NCI-H2196 (cell line): ENCODE data around the gene SLX9.

Experiments
- DNase-seq: peaks from one replicate; lab custom pipeline; 2025; ENCODE audit not compliant: unreplicated experiment; lab: John Stamatoyannopoulos, UW

SLX9 gene

GRCh38 chr21:44946254-44947041 lies 6.6 kb downstream of the SLX9 start:
- DNase-seq: no peak

- no peak for DNase-seq
Observed at GRCh38 chr21:44947111-44947929, 7.5 kb downstream of the SLX9 start.

DNA sequence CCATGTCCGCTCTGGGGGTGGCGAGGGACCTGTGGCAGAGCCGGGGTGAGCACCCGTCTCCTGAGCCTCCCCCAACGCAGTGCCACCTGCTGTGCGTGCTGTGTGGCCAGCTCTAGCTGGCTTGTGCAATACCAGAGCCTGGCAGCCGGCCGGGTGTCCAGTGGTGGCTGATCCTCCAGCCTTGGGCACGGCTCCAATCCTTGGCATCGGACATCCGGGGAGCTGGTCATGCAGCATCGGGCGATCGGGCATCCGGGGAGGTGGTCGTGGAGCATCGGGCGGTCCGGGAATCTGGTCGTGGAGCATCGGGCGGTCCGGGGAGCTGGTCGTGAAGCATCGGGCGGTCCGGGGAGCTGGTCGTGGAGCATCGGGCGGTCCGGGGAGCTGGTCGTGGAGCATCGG lies 8.1 kb downstream of the SLX9 start:
- no peak for DNase-seq

GRCh38 chr21:44948426-44949120 lies 8.7 kb downstream of the SLX9 start:
- no peak for DNase-seq

DNA sequence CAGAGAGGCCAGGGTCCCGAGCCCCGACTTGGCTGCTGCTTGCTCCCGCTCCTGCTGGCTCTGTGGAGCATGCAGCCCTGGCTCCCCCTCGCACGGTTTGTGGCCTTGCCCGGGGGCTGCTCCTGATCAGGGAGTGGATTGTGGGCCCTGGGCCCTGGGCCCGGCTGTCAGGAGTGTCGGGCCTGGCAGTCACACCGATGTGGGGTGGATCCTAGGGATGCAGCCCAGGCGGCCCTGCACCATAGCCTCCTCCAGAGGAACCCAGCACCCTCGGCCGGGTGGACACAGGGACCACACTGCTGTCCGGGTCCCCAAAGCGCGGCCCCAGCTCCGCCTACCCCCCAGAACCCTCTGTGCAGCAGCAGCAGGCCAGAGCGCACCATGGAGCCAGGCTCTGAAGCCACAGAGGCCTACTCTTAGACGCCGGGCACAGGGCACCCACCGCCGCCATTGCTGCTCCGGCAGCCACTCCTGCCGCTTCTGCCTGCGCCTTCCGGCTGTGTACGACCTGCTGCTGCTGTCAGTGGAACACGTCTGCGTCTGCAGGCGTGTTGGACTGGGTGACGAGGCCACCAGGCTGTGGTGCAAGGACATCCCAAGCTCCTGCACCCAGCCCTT lies 9.4 kb downstream of the SLX9 start:
- DNase-seq: no peak

DNA sequence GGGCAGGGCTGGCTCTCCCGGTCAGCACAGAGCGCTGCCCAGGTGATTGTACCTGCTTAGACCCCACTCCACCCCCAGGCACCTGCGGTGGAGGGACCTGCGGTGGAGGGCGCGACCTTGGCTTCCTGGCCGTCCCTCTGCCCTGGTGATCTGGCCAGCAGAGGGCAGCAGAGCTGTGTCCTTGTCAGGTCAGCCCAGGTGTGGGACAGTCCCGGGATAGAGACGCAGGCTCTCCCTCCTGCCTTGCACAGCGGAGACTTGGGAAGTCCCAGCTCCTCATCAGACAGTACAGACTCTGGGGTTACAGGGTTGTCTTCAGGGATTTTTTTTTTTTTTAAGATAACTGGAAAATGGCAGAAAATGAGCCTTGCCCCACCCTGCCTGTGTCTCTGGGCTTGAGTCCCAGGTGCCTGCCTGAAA lies 10.0 kb downstream of the SLX9 start:
- peak; percentile 73 for DNase-seq

- no peak for DNase-seq
Observed at GRCh38 chr21:44950351-44950750, 10.5 kb downstream of the SLX9 start.

DNA sequence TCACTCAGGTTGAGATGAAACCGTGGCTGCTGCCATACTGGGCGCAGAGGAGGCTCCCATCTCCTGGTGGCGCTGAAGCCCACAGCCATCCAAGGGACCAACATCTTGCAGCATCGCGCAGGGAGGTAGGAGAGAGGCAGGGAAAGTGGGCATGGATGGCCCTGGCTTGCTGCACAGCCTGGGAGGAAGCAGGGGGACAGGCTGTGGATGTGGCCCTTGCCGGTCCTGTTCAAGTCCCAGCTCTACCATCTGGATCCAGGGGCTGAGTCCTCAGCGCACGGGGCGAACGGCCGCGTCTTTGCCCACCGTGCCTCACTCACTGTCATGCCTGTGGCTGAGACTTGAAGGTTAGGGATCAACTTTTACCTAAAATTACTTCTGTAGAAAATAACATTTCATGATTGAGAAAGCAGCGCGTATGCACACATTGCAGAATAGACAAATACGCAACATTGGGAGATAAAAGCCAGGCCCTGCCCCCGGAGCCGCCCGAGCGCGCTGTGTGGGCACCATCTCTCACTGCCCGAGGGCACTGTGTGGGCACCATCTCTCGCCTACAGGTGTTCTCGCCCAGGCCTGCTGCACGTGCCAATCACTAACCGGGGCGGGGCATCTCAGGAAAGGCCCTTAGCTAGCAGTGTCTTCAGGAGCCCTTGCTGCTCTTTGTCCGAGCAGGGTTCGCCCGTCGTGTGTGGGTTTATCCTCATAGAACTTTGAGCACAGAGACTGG lies 11.5 kb downstream of the SLX9 start:
- DNase-seq: no peak

DNA sequence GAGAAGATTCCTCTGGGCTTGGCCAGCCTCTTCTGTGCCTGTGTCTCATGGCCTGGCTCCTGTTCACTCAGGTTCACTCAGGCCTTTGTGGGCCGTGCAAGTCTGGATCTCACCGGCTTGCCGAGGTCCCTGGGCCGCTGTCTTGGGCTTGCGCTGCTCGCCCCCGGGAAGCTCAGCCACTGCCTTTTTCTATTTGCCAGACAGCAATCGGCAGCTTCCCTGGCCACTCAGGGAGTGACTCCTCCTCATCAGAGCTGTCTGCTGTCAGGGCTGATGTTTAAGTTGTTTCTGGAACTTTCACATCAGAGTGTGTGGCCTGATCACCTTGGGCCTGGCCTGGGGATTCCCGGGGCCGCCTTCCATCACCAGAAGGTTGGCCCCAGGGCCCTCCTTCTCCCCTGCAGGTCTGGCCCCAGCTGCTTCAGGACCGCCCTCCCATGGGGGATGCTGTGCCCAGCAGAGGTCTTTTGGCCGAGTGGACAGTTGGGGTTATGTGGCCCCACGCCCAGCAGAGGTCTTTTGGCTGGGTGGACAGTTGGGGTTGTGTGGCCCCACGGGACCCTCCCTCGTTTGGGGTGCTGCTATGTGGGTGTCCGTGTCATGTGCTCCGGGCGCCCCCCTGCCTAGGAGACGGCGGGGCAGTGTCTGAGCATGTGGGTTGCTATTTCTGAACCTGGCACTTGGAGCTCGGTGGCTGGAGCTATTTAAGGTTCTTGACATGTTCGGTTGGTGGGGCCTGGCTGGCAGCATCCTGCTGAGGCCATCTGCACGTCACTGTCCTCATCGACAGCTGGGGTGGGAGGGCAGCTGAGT lies 12.5 kb downstream of the SLX9 start:
- DNase-seq: no peak

GRCh38 chr21:44952929-44953627 lies 13.2 kb downstream of the SLX9 start:
- DNase-seq: no peak

- no peak for DNase-seq
Observed at GRCh38 chr21:44953628-44954021, 13.8 kb downstream of the SLX9 start.

GRCh38 chr21:44954281-44954771 lies 14.5 kb downstream of the SLX9 start:
- DNase-seq: no peak

DNA sequence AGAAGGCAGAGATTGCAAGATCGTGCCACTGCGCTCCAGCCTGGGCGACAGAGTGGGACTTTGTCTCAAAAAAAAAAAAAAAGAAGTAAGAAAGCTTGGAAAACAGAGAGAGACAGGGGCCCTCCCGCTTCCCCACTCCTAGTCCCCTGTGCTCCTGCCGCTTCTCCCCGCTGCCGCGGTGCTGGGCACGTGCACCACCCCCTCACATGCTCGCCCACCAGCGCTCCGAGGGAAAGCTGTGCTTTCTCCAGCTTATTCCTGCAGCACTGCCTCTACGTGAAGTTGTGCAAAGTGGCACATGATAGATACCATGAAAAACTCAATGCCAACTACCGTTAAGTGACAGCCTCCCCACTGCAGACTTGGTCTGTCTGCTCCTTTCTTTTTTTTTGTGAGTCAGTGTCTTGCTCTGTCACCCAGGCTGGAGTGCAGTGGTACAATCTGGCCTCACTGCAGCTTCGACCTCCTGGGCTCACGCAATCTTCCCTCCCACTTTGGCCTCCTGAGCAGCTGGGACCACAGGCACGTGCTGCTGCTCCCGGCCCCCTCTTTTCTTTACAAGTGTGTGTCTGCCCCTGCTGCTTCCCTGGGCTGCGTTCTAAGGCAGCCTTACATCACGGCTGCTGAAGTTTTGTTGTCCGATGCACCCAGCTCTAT lies 15.4 kb downstream of the SLX9 start:
- DNase-seq: no peak

- DNase-seq: no peak
Observed at GRCh38 chr21:44955798-44956175, 16.0 kb downstream of the SLX9 start.

- no peak for DNase-seq
Observed at GRCh38 chr21:44956356-44957046, 16.7 kb downstream of the SLX9 start.

DNA sequence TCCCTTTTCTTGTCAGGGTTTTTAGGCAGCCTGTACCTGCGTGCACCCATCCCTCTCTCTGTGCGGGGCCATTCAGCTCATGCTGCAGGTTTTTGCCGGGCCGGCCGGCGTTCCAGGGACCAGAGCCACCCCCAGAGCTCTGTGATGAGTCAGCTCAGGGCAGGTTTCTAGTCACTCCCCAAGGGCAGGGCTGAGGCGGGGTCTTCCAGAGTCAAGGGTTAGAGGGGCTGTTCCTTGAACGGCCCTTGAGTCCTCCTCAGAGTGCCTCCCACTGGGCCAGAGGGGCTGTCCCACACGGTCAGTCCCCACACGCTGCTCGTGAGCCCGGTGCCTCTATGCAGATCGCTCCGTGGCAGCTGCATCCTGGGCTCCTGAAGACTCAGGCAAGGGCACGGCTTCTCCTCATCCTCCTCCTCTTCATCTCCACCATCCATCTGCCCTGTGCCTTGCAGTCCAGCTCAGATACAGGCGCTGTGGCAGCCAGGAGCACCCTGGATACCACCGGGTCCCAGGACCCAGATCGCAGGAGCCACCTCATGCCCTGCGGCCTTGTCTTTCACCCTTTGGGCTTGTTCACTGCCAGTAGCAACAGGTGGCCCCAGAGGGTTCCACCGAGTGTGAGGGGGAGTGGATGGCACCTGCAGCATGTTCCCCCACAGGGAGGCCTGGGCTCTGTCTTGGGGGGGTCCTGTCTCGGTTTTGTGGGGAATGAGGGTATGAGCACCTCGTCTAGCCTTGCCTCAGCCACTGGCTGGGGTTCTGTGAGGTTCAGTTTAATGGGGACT lies 17.4 kb downstream of the SLX9 start:
- no peak for DNase-seq

DNA sequence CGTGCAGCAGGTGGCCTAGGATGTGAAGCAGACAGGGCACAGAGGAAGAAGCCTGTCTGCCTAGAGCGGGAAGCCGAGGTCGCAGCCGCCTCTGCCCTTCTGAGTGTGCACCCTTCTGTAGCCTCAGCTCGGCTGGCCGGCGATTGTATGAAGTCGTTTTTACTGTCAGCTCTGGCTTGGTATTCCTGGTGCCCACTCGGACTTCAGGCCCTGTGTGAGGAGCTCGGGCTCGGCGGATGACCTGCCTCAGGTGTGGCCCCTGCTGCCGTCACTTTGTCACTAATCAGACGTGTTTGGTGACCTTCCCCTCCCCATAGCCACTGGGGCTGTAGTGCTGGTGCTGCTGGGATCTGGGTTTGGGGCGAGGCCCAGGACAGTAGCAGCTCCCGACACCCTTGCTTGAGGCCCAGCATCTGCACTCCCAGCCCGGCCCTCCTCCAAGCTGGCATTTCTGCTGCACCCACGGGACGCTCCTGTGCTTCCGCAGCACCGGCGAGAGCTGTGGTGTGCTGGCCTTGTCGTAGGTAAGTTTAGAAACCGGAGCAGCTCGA lies 18.1 kb downstream of the SLX9 start:
- no peak for DNase-seq
